ENCODE results near the gene G6PC3.
A peak's percentile ranks its signal among the peaks of the same experiment; 100 is the strongest.

G6PC3 gene

DNA sequence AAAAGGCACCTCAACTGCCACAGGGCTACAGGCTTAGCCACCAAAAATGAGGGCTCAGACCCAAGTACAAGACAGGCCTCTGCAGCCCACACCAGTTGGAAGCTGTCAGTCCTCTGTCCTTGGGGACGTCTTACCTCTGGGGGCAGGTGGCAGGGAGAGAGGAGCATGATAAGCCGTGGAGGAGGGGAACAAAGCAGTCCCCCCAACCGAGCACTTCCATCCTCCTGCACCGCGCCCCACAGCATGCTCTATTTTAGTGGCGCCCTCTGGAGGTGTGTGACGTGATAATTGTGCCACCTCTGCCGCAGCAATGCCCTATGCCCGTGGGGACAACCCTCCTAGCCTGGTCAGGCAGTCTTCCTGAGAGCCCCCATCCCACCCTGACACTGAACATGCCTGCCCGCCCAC lies 13.6 kb downstream of the G6PC3 start:
- Histone ChIP-seq H3K4me3 (ENCODE audit: low read depth, low read length) (no peak overlapping the region), H3K4me1 (peaks cover 10% of the 10 kb centered on the region), H3K9me3 (no peaks in the 10 kb centered on the region), H3K27me3 (no peaks in the 10 kb centered on the region), H3K36me3 (peaks cover 33% of the 10 kb centered on the region)
- TF ChIP-seq, protein P1, sequence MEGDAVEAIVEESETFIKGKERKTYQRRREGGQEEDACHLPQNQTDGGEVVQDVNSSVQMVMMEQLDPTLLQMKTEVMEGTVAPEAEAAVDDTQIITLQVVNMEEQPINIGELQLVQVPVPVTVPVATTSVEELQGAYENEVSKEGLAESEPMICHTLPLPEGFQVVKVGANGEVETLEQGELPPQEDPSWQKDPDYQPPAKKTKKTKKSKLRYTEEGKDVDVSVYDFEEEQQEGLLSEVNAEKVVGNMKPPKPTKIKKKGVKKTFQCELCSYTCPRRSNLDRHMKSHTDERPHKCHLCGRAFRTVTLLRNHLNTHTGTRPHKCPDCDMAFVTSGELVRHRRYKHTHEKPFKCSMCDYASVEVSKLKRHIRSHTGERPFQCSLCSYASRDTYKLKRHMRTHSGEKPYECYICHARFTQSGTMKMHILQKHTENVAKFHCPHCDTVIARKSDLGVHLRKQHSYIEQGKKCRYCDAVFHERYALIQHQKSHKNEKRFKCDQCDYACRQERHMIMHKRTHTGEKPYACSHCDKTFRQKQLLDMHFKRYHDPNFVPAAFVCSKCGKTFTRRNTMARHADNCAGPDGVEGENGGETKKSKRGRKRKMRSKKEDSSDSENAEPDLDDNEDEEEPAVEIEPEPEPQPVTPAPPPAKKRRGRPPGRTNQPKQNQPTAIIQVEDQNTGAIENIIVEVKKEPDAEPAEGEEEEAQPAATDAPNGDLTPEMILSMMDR (IDR thresholded peaks at IDR 0.05; ENCODE audit: low read depth, low read length), result peak; percentile 52
- DNase-seq, result peak; percentile 59

DNA sequence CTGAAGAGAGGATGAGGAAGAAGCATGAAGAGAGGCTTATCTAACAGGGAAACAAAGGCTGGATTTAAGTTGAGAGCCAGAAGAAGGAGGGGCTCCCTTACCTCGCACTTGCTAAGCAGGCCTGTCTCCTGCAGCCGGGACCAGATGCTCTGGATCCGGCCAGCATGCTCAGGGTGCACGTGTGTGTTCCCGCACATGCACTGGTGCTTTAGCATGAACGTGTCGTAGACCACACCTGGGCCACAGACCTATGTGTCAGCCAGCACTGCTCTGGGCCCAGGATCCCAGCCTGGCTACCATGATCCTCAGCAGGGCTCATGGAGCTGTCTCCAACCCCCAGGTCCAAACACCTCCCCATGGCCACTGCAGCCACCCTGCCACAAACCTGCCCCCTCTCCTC lies 14.4 kb downstream of the G6PC3 start:
- Histone ChIP-seq H3K9me3 (no peaks in the 10 kb centered on the region), H3K36me3 (peaks cover 33% of the 10 kb centered on the region), H3K4me1 (peaks cover 10% of the 10 kb centered on the region), H3K27me3 (no peaks in the 10 kb centered on the region), H3K4me3 (ENCODE audit: low read depth, low read length) (no peak overlapping the region)
- TF ChIP-seq, protein P1 (IDR thresholded peaks at IDR 0.05; ENCODE audit: low read depth, low read length), result no peak
- DNase-seq, result no peak

DNA sequence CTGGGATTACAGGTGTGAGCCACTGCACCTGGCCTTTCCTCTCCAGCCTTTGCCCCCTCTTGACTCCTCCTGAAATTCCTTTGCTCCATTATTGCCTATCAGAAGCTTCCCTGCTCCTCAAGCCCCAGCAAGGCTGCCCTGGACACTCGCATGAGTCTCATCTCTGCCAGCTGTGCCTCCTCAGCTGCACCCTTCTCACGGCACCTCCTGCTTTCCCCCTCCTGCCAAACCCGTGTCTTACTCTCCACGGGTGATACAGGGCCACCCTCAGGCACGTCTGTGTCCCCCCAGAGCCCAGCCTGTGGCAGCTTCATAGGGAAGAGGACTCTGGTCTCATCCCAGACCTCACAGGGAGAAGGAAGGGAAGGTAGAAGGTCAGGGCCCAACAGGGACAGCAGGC lies 15.4 kb downstream of the G6PC3 start:
- TF ChIP-seq, protein P1 (IDR thresholded peaks at IDR 0.05; ENCODE audit: low read depth, low read length), result no peak
- no peak for DNase-seq
- no peaks in the 10 kb centered on the region for H3K9me3 ChIP-seq
- H3K4me3 ChIP-seq (ENCODE audit: low read depth, low read length), result no peak overlapping the region
- H3K36me3 ChIP-seq, result peaks cover 25% of the 10 kb centered on the region
- no peaks in the 10 kb centered on the region for H3K27me3 ChIP-seq
- H3K4me1 ChIP-seq, result peaks cover 10% of the 10 kb centered on the region

DNA sequence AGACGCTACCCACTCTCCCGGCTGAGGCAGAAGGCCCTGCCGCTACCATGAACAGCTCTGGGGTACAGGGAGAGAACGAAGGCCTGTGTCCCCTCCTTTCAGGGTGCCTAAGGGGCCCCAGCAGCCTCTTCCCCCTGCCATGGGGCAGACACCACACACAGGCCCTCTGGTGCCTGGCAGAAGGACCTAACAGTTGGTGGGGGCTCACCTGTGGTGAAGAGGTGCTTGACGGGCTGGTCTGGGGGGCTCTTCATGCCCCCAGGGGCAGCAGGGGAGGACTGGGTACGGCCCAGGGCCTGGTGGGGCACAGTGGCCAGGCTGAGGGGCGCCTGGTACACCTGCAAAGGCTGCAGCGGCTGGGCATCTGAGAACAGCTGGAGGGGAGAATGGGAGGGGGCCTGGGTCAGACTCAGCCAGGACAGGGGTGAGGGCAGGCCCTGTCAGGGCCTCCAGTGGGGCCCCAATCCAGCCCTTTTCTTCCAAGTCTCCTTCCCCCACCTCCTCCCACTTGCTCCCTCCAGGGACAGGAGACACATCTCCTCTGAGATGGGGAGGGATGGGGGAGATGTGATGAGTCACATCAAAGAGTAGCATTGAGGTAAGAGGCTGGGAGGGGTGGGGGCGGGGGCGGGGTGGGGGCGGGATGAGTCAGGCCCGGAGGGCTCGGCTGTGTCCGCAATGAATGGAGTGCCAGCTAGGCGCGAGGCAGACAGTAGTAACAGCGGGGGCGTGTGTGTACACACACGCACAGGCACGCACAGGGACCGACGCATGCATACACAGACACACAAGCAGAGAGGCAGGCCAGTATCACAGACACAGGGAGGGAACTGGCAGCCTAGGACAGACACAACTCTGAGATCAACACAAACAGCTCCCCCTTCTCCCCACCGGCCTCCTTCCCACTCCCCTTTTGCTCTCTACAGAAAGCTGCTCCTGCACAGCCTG lies 16.1 kb downstream of the G6PC3 start:
- TF ChIP-seq, protein P1 (IDR thresholded peaks at IDR 0.05; ENCODE audit: low read depth, low read length), result no peak
- peak; percentile 74 for DNase-seq
- Histone ChIP-seq H3K4me3 (ENCODE audit: low read depth, low read length) (no peak overlapping the region), H3K4me1 (peaks cover 10% of the 10 kb centered on the region), H3K36me3 (peaks cover 32% of the 10 kb centered on the region), H3K9me3 (no peaks in the 10 kb centered on the region), H3K27me3 (no peaks in the 10 kb centered on the region)

DNA sequence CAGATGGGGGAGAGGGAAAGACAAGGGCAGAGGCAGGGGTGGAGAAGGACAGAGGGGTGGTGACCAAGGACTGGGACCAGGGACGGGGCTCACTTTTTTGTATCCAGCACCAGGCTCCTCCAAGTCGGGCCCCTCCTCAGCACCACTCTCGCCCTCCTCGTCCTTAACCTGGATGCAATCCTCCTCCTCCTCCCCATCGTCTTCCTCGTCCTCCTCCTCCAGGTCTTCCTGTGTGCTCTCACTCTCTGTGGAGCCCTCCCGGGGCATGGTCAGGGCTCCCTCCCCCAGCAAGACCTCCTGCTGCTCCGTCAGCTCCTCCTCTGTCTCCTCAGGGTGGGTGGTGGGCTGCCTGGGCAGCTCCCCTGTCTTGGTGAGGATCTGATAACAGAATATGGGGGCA lies 16.8 kb downstream of the G6PC3 start:
- peaks cover 32% of the 10 kb centered on the region for H3K36me3 ChIP-seq
- peaks cover 10% of the 10 kb centered on the region for H3K4me1 ChIP-seq
- no peak for DNase-seq
- no peaks in the 10 kb centered on the region for H3K27me3 ChIP-seq
- H3K4me3 ChIP-seq (ENCODE audit: low read depth, low read length), result no peak overlapping the region
- no peaks in the 10 kb centered on the region for H3K9me3 ChIP-seq
- TF ChIP-seq, protein P1 (IDR thresholded peaks at IDR 0.05; ENCODE audit: low read depth, low read length), result no peak

DNA sequence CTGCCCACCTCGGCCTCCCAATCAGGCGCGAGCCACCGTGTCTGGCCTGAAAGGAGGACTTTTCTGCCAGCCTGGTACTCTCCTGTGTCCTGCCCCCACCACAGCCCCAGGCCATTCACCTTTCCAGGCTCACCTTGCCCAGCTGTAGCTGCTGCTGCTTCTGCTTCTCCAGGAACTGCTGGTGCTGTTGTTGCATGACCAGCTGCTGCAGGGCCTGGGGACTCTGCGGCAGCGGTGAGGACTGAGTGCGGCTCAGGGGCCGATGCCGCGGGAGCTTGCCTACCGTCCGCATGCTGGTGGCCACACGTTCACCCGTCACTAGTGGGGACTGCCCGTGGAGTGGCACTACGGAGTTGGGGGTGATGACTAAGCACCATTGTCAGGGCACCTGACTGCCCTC lies 17.7 kb downstream of the G6PC3 start:
- TF ChIP-seq, protein P1 (IDR thresholded peaks at IDR 0.05; ENCODE audit: low read depth, low read length), result no peak
- H3K9me3 ChIP-seq, result no peaks in the 10 kb centered on the region
- H3K4me1 ChIP-seq, result peaks cover 10% of the 10 kb centered on the region
- peaks cover 33% of the 10 kb centered on the region for H3K36me3 ChIP-seq
- no peak for DNase-seq
- no peak overlapping the region for H3K4me3 ChIP-seq (ENCODE audit: low read depth, low read length)
- no peaks in the 10 kb centered on the region for H3K27me3 ChIP-seq
